Testis (tissue), 3 donors: Measurements from ENCODE around the gene CHRNA7. TPM values are rescaled to one million over a fixed set of nuclear protein-coding genes. Genes with fewer than 3 reads are reported as not detected.
"Not testable (repeated sequence)": the region's sequence is repeated elsewhere in the genome, so short reads cannot be mapped to it uniquely, and the experiment has no call there.

Source experiments
- DNase-seq: peaks from one replicate; pipeline ENCODE4 v3.0.0-alpha.2; 2019
- H3K27ac ChIP-seq, 2 donors: fragments of 200-600 bp; sonication (generic); one replicate each; pipeline ENCODE4 v1.5.1; 2019
- H3K27me3 ChIP-seq: fragments of 200-600 bp; sonication (generic); one replicate; pipeline ENCODE4 v1.5.1; 2019
- H3K36me3 ChIP-seq: fragments of 200-600 bp; sonication (generic); one replicate; pipeline ENCODE4 v1.5.1; 2017; ENCODE audit warnings: low read depth; ENCODE audit errors: missing control alignments
- H3K4me1 ChIP-seq: fragments of 200-600 bp; sonication (generic); one replicate; pipeline ENCODE4 v1.5.1; 2019
- H3K4me3 ChIP-seq, 2 donors: fragments of 200-600 bp; sonication (generic); one replicate each; pipeline ENCODE4 v1.5.1; 2017 to 2019
- H3K9me3 ChIP-seq: fragments of 200-600 bp; sonication (generic); one replicate; pipeline ENCODE4 v1.5.1; 2017
- POLR2A ChIP-seq: fragments of 450-650 bp; IDR thresholded peaks from one replicate; pipeline ENCODE4 v1.6.1; 2017; ENCODE audit warnings: antibody characterized with exemption, mild to moderate bottlenecking, moderate library complexity
- WGBS, 2 donors: methylation state at CpG; one replicate each; pipeline ENCODE4 v1.1.5; 2018; 5-methylcytosine and 5-hydroxymethylcytosine counted together
- intact Hi-C: fragments of 100-400 bp; cut with DNase I; formaldehyde crosslinking; loops from one replicate; pipeline ENCODE4 v1.15.1; 2023; ENCODE audit warnings: low total_unique reads
- polyA plus RNA-seq: library from polyadenylated mRNA; stranded (reverse); fragments of 350-450 nt; fragmentation: Illumina TruSeq; extraction: RNeasy Lipid Tissue Mini Kit (QIAGEN cat#74804); gene quantifications from one replicate; pipeline ENCODE4 v1.2.3, GENCODE V29; 2014; ENCODE audit warnings: low read depth, low replicate concordance; ENCODE audit not compliant: insufficient read depth
- small RNA-seq, 2 donors: library from RNA; depleted of rRNA; stranded (forward); fragments of <200 nt; gene quantifications; one replicate each; pipeline ENCODE3, GENCODE V24; 2016
- total RNA-seq, 2 donors: library from RNA; depleted of rRNA; stranded (reverse); fragments of >200 nt; gene quantifications; one replicate each; pipeline ENCODE4 v1.2.3, GENCODE V29; 2016
- TF ChIP-seq, protein P1 (sequence below), 3 experiments: fragments of 450-650 bp in 2 of 3; fragments of 200-600 bp in 1 of 3; sonication (generic) in 1 of 3; IDR thresholded peaks; one replicate each; pipeline ENCODE4 v1.5.1; 2016 to 2019; ENCODE audit warnings: antibody characterized with exemption in 3 of 3, mild to moderate bottlenecking in 2 of 3, moderate library complexity in 1 of 3

Gene CHRNA7
- total and polyA plus RNA-seq, 3 donors from 2014 or later: 6.2 to 24.5 (median 17.8) TPM

DNA sequence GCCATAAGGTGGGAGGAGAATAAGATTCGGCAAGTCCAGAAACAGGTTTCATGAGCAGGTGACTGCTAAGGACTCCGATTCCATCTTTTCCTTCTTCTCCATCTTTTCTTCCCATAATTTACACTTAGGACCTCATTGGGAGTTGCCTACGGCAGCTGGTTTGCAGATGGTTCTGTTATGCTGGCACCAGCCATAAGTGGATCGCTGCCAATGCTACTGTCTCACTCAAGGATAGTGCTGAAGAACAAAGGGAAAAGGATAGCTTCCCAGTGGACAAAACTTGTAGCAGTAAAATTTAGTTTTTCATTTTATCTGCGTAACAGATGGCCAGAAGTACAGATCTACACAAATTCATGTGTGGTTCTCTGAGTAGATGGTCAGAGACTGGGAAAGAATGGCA, 178.8 kb downstream of the CHRNA7 start:
- intact Hi-C loops, H3K27ac ChIP-seq, H3K4me3 ChIP-seq, DNase-seq, H3K9me3 ChIP-seq, H3K27me3 ChIP-seq, H3K36me3 ChIP-seq, H3K4me1 ChIP-seq: not testable (repeated sequence)
- no CpG with 5 or more reads among the region's 5 CpGs for WGBS, 2 donors

DNA sequence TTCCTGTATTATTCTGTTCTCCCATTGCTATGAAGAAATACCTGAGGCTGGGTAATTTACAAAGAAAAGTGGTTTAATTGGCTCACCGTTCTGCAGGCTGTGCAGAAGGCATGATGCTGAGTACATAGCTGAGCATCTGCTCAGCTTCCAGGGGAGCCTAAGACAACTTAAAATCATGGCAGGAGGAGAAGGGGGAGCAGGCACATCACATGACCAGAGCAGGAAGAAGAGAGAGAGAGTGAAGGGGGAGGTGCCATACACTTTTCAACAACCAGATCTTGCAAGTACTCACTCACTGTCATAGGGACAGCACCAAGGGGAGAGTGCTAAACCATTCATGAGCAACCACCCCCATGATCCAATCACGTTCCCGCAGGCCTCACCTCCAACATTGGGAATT, 188.4 kb downstream of the CHRNA7 start:
- H3K27me3 ChIP-seq: no peaks in the 10 kb centered on the region
- H3K4me3 ChIP-seq: no peak overlapping the region
- WGBS, 2 donors: 73 to 75% methylated on average over 3 of the region's 3 CpGs
- intact Hi-C loops: no loop called here
- H3K9me3 ChIP-seq: no peaks in the 10 kb centered on the region
- no peaks in the 10 kb centered on the region for H3K4me1 ChIP-seq
- no peak overlapping the region for H3K27ac ChIP-seq
- no peaks in the 10 kb centered on the region for H3K36me3 ChIP-seq
- no peak for DNase-seq
- TF ChIP-seq POLR2A: no peak
- TF ChIP-seq, protein P1, sequence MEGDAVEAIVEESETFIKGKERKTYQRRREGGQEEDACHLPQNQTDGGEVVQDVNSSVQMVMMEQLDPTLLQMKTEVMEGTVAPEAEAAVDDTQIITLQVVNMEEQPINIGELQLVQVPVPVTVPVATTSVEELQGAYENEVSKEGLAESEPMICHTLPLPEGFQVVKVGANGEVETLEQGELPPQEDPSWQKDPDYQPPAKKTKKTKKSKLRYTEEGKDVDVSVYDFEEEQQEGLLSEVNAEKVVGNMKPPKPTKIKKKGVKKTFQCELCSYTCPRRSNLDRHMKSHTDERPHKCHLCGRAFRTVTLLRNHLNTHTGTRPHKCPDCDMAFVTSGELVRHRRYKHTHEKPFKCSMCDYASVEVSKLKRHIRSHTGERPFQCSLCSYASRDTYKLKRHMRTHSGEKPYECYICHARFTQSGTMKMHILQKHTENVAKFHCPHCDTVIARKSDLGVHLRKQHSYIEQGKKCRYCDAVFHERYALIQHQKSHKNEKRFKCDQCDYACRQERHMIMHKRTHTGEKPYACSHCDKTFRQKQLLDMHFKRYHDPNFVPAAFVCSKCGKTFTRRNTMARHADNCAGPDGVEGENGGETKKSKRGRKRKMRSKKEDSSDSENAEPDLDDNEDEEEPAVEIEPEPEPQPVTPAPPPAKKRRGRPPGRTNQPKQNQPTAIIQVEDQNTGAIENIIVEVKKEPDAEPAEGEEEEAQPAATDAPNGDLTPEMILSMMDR (IDR thresholded peaks at IDR 0.05): no peak

Small RNA genes within 50 kb of the gene (small RNA-seq; reads per million reads assigned to genes)
- gene RF00019: 0 reads per million in 2 donors

Other genes with a start within 250 kb of the CHRNA7 start
- gene OTUD7A, start 159.8 kb upstream of the CHRNA7 start, total RNA-seq: 10 to 100 TPM; 30.4 to 33.8 TPM
- 11.8 TPM for gene OTUD7A, start 159.8 kb upstream of the CHRNA7 start, polyA plus RNA-seq